Measurements from ENCODE around the gene ADAMTS18. TPM values are rescaled to one million over a fixed set of nuclear protein-coding genes. Genes with fewer than 3 reads are reported as not detected.
A peak's percentile ranks its signal among the peaks of the same experiment; 100 is the strongest.

Gene ADAMTS18
- total and polyA plus RNA-seq, 2 donors (not counting 3 experiments of a cell fraction or from before 2014, with no cell fraction given), result 18.4 to 27.5 TPM

DNA sequence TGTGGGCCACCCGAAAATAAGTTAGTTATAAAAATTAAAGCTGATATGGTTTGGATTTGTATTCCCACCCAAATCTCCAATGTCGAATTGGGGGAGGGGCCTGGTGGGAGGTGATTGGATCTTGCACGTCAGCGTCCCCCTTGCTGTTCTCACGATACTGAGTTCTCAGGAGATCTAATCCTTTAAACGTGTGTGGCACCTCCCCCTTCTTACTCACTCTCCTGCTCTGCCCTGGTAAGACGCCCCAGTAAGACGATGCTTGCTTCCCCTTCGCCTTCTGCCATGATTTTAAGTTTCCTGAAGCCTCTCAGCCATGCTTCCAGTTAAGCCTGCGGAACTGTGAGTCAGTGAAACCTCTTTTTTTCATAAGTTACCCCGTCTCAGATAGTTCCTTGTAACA lies 200.2 kb downstream of the ADAMTS18 start:
- H3K9me1 ChIP-seq (replicated peaks; ENCODE audit: control insufficient read depth, extremely low read depth, insufficient read depth, low read length), result no peaks in the 10 kb centered on the region
- TF ChIP-seq JUN (IDR thresholded peaks at IDR 0.05; ENCODE audit: borderline replicate concordance, insufficient read depth, insufficient read length, low read depth), result no peak
- no peak for TF ChIP-seq POLR2A (IDR thresholded peaks at IDR 0.05; ENCODE audit: low read depth, low read length)
- TF ChIP-seq, protein P1, sequence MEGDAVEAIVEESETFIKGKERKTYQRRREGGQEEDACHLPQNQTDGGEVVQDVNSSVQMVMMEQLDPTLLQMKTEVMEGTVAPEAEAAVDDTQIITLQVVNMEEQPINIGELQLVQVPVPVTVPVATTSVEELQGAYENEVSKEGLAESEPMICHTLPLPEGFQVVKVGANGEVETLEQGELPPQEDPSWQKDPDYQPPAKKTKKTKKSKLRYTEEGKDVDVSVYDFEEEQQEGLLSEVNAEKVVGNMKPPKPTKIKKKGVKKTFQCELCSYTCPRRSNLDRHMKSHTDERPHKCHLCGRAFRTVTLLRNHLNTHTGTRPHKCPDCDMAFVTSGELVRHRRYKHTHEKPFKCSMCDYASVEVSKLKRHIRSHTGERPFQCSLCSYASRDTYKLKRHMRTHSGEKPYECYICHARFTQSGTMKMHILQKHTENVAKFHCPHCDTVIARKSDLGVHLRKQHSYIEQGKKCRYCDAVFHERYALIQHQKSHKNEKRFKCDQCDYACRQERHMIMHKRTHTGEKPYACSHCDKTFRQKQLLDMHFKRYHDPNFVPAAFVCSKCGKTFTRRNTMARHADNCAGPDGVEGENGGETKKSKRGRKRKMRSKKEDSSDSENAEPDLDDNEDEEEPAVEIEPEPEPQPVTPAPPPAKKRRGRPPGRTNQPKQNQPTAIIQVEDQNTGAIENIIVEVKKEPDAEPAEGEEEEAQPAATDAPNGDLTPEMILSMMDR (IDR thresholded peaks at IDR 0.05; ENCODE audit: extremely low read depth in 1 of 2, insufficient read depth in 1 of 2, low read depth in 1 of 2, low read length in 2 of 2), result no peak
- H3K4me2 ChIP-seq (ENCODE audit: insufficient read depth, low read length), result no peak overlapping the region
- BruUV-seq (replicated peaks), result no TSS peak
- FAIRE-seq (no peak), DNase-seq (ENCODE audit: low read depth, low spot score) (no peak)
- H3K4me1 ChIP-seq (ENCODE audit: control insufficient read depth, extremely low read depth, insufficient read depth, low read length), result no peaks in the 10 kb centered on the region
- H3K9me3 ChIP-seq (replicated peaks; ENCODE audit: control insufficient read depth, insufficient read depth, low read length), result no peaks in the 10 kb centered on the region
- H3K27ac ChIP-seq (ENCODE audit: insufficient read depth, low read depth, low read length), result no peak overlapping the region
- peak overlapping the region; percentile 16 for H2AFZ ChIP-seq (ENCODE audit: low read depth, low read length)
- H3K9ac ChIP-seq (replicated peaks; ENCODE audit: extremely low read depth, insufficient read depth, low read length), result no peak overlapping the region
- H3K4me3 ChIP-seq (replicated peaks in 1 of 3; ENCODE audit: insufficient read depth in 1 of 3, low read depth in 1 of 3, low read length in 3 of 3), result no peak overlapping the region
- H4K20me1 ChIP-seq (replicated peaks; ENCODE audit: control insufficient read depth, extremely low read depth, insufficient read depth, low read length), result no peaks in the 10 kb centered on the region
- ChIA-PET CTCF (interaction anchor here (0.6 to 9.8 kb wide), 7 partner anchors 203 to 1445 kb away, joined by 3 to 185 read pairs (median 4); no protein-coding TSS in a partner anchor), POLR2A (no interaction called here)
- H3K27me3 ChIP-seq (ENCODE audit: control insufficient read depth in 2 of 2, insufficient read depth in 2 of 2, low read length in 2 of 2), result no peaks in the 10 kb centered on the region
- intact Hi-C loops (cut with micrococcal nuclease) (loop anchor here (2.0 to 10.0 kb wide), 2 partner anchors 22 to 140 kb away; no protein-coding TSS in a partner anchor), dilution Hi-C loops (cut with MboI; ENCODE audit: extremely low pct_ligation_motif_present, low sequenced_read_pairs) (loop anchor here (25.0 kb wide), 1 partner anchor 353 kb away; no protein-coding TSS in a partner anchor)
- H3K36me3 ChIP-seq (ENCODE audit: control insufficient read depth in 2 of 2, extremely low read depth in 1 of 2, insufficient read depth in 2 of 2, low read length in 2 of 2), result no peaks in the 10 kb centered on the region
- no peaks in the 10 kb centered on the region for H3K79me2 ChIP-seq (ENCODE audit: control insufficient read depth, insufficient read depth, low read length)

DNA sequence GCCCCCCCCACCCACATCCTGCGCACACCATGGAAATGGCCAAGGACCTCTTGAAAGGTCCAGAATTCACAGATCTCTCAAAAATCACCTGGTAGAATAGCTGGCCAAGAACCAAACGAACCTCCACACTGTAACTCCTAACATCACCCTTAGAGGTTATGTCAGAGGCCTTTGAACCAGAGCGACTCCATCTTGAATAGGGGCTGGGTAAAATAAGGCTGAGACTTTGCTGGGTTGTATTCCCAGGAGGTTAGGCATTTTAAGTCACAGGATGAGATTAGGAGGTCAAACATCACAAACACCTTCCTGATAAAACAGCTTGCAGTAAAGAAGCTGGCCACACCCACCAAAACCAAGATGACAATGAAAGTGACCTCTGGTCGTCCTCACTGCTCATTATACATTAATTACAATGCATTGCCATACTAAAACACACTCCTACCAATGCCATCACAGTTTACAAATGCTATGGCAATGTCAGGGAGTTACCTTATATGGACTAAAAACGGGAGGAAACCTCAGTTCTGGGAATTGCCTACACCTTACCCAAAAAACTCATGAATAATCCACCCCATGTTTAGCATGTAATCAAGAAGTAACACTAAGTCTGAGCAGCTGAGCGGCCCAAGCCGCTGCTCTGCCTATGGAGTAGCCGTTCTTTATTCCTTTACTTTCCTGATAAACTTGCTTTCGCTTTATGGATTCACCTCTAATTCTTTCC lies 200.9 kb downstream of the ADAMTS18 start:
- Histone ChIP-seq H3K27me3 (ENCODE audit: control insufficient read depth in 2 of 2, insufficient read depth in 2 of 2, low read length in 2 of 2) (no peaks in the 10 kb centered on the region), H3K79me2 (ENCODE audit: control insufficient read depth, insufficient read depth, low read length) (no peaks in the 10 kb centered on the region), H4K20me1 (replicated peaks; ENCODE audit: control insufficient read depth, extremely low read depth, insufficient read depth, low read length) (no peaks in the 10 kb centered on the region), H3K4me2 (ENCODE audit: insufficient read depth, low read length) (no peak overlapping the region), H3K9me3 (replicated peaks; ENCODE audit: control insufficient read depth, insufficient read depth, low read length) (no peaks in the 10 kb centered on the region), H3K9ac (replicated peaks; ENCODE audit: extremely low read depth, insufficient read depth, low read length) (no peak overlapping the region), H3K27ac (ENCODE audit: insufficient read depth, low read depth, low read length) (no peak overlapping the region), H3K9me1 (replicated peaks; ENCODE audit: control insufficient read depth, extremely low read depth, insufficient read depth, low read length) (no peaks in the 10 kb centered on the region), H3K36me3 (ENCODE audit: control insufficient read depth in 2 of 2, extremely low read depth in 1 of 2, insufficient read depth in 2 of 2, low read length in 2 of 2) (no peaks in the 10 kb centered on the region), H3K4me1 (ENCODE audit: control insufficient read depth, extremely low read depth, insufficient read depth, low read length) (no peaks in the 10 kb centered on the region), H2AFZ (ENCODE audit: low read depth, low read length) (no peak overlapping the region), H3K4me3 (replicated peaks in 1 of 3; ENCODE audit: insufficient read depth in 1 of 3, low read depth in 1 of 3, low read length in 3 of 3) (no peak overlapping the region)
- DNase-seq (ENCODE audit: low read depth, low spot score) (no peak), FAIRE-seq (no peak)
- no TSS peak for BruUV-seq (replicated peaks)
- CTCF ChIA-PET, result interaction anchor here (1.7 to 9.8 kb wide), 4 partner anchors 203 to 427 kb away, joined by 5 to 185 read pairs (median 28); no protein-coding TSS in a partner anchor
- intact Hi-C loops (cut with micrococcal nuclease) (loop anchor here (2.0 to 10.0 kb wide), 2 partner anchors 21 to 141 kb away; no protein-coding TSS in a partner anchor), dilution Hi-C loops (cut with MboI; ENCODE audit: extremely low pct_ligation_motif_present, low sequenced_read_pairs) (loop anchor here (25.0 kb wide), 1 partner anchor 353 kb away; no protein-coding TSS in a partner anchor)
- TF ChIP-seq POLR2A (IDR thresholded peaks at IDR 0.05; ENCODE audit: low read depth, low read length) (no peak), POLR2AphosphoS5 (IDR thresholded peaks at IDR 0.05; ENCODE audit: insufficient read depth, low read depth, low read length) (no peak), FOS (IDR thresholded peaks at IDR 0.05; ENCODE audit: borderline replicate concordance, insufficient read depth, low read length) (no peak), MYC (IDR thresholded peaks at IDR 0.05; ENCODE audit: low read depth, low read length) (no peak), EZH2 (IDR thresholded peaks at IDR 0.05; ENCODE audit: borderline replicate concordance, low read depth, low read length, severe bottlenecking) (no peak), GATA2 (IDR thresholded peaks at IDR 0.05; ENCODE audit: insufficient read depth, insufficient read length, low read depth, low read length) (no peak), JUN (IDR thresholded peaks at IDR 0.05; ENCODE audit: borderline replicate concordance, insufficient read depth, insufficient read length, low read depth) (no peak)
- TF ChIP-seq, protein P1 (IDR thresholded peaks at IDR 0.05; ENCODE audit: extremely low read depth in 1 of 2, insufficient read depth in 1 of 2, low read depth in 1 of 2, low read length in 2 of 2), result no peak
- TF ChIP-seq, protein P2, sequence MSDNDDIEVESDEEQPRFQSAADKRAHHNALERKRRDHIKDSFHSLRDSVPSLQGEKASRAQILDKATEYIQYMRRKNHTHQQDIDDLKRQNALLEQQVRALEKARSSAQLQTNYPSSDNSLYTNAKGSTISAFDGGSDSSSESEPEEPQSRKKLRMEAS (IDR thresholded peaks at IDR 0.05; ENCODE audit: insufficient read depth, insufficient read length), result no peak
- POLR2A ChIA-PET, result interaction anchor here (0.7 kb wide), 1 partner anchor 198 kb away, joined by 3 read pairs; no protein-coding TSS in a partner anchor
